Nephron progenitor cell (in vitro differentiated cells): ENCODE results near the gene POU5F1.

Source experiments
- DNase-seq: peaks from one replicate; pipeline ENCODE4 v3.0.0; 2021
- H3K27ac Mint-ChIP-seq: 2 replicates; pipeline ENCODE4 v1.8.0; 2021; ENCODE audit warnings: mild to moderate bottlenecking, moderate library complexity, mixed read lengths
- H3K27me3 Mint-ChIP-seq: 2 replicates; pipeline ENCODE4 v1.8.0; 2021; ENCODE audit warnings: mild to moderate bottlenecking, low read depth, mixed read lengths; ENCODE audit not compliant: poor library complexity
- H3K36me3 Mint-ChIP-seq: 2 replicates; pipeline ENCODE4 v1.8.0; 2021; ENCODE audit warnings: low read depth, mixed read lengths
- H3K4me1 Mint-ChIP-seq: 2 replicates; pipeline ENCODE4 v1.8.0; 2021; ENCODE audit warnings: mixed read lengths
- H3K4me3 Mint-ChIP-seq: 2 replicates; pipeline ENCODE4 v1.8.0; 2021; ENCODE audit warnings: mild to moderate bottlenecking, moderate library complexity, mixed read lengths
- H3K9me3 Mint-ChIP-seq: 2 replicates; pipeline ENCODE4 v1.8.0; 2021; ENCODE audit warnings: mild to moderate bottlenecking, moderate library complexity, mixed read lengths
- TF ChIP-seq, protein P1 (sequence below): fragments of 200-600 bp; sonication (generic); IDR thresholded peaks from 2 replicates; pipeline ENCODE4 v1.5.0; 2021; ENCODE audit warnings: antibody characterized with exemption

Gene POU5F1

DNA sequence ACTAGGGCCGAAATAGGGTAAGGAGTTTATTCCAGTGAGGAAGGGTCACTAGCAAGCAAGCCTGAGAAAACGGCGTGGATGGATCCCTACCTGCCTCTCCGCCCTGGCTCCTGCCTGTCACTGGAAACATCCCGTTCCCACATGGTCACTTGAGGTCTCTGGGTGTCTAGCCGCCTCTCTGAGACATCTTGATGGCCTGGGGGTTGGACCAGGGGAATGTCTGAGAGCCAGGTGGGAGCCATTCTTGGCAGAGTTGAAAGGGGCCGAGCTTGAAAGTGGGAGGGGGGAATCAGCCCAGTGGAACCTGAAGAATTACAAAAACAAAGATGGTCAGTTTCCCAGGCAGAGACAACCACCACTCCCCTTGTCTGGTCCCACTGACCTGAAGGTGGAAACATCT lies 13.8 kb downstream of the POU5F1 start:
- Mint-ChIP-seq H3K27me3 (peaks cover 4% of the 10 kb centered on the region), H3K4me1 (peaks cover 69% of the 10 kb centered on the region), H3K36me3 (peaks cover 26% of the 10 kb centered on the region), H3K27ac (peak overlapping the region; percentile 39), H3K4me3 (peak overlapping the region; percentile 96), H3K9me3 (no peaks in the 10 kb centered on the region)
- TF ChIP-seq, protein P1, sequence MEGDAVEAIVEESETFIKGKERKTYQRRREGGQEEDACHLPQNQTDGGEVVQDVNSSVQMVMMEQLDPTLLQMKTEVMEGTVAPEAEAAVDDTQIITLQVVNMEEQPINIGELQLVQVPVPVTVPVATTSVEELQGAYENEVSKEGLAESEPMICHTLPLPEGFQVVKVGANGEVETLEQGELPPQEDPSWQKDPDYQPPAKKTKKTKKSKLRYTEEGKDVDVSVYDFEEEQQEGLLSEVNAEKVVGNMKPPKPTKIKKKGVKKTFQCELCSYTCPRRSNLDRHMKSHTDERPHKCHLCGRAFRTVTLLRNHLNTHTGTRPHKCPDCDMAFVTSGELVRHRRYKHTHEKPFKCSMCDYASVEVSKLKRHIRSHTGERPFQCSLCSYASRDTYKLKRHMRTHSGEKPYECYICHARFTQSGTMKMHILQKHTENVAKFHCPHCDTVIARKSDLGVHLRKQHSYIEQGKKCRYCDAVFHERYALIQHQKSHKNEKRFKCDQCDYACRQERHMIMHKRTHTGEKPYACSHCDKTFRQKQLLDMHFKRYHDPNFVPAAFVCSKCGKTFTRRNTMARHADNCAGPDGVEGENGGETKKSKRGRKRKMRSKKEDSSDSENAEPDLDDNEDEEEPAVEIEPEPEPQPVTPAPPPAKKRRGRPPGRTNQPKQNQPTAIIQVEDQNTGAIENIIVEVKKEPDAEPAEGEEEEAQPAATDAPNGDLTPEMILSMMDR = no peak
- no peak for DNase-seq

- no peak overlapping the region for H3K27ac Mint-ChIP-seq
- H3K4me3 Mint-ChIP-seq = no peak overlapping the region
- H3K36me3 Mint-ChIP-seq = peaks cover 39% of the 10 kb centered on the region
- H3K4me1 Mint-ChIP-seq = peaks cover 75% of the 10 kb centered on the region
- no peaks in the 10 kb centered on the region for H3K9me3 Mint-ChIP-seq
- peaks cover 8% of the 10 kb centered on the region for H3K27me3 Mint-ChIP-seq
- TF ChIP-seq, protein P1 = no peak
- DNase-seq = no peak
Measured at GRCh38 chr6:31154436-31154835, 16.0 kb downstream of the POU5F1 start.

DNA sequence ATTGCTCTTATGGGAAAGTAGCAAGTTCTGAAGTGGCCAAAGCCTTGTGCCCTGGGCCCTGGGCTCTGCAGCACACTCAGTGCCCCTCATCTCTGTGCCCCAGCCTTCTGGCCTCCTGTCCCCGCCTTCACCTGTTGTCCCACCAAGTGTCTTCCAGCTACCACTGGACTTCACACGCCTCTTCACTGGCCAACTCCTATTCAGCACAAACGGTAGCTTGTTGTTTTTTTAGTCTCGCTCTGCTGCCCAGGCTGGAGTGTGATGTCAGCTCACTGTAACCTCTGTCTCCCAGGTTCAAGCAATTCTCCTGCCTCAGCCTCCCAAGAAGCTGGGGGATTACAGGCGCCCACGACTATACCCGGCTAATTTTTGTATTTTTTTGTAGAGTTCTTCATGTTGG lies 17.7 kb downstream of the POU5F1 start:
- H3K27me3 Mint-ChIP-seq = peaks cover 6% of the 10 kb centered on the region
- H3K9me3 Mint-ChIP-seq = no peaks in the 10 kb centered on the region
- H3K4me1 Mint-ChIP-seq = peaks cover 62% of the 10 kb centered on the region
- peak overlapping the region; percentile 37 for H3K4me3 Mint-ChIP-seq
- peak overlapping the region; percentile 83 for H3K27ac Mint-ChIP-seq
- TF ChIP-seq, protein P1 = no peak
- H3K36me3 Mint-ChIP-seq = peaks cover 39% of the 10 kb centered on the region
- DNase-seq = peak; percentile 18

DNA sequence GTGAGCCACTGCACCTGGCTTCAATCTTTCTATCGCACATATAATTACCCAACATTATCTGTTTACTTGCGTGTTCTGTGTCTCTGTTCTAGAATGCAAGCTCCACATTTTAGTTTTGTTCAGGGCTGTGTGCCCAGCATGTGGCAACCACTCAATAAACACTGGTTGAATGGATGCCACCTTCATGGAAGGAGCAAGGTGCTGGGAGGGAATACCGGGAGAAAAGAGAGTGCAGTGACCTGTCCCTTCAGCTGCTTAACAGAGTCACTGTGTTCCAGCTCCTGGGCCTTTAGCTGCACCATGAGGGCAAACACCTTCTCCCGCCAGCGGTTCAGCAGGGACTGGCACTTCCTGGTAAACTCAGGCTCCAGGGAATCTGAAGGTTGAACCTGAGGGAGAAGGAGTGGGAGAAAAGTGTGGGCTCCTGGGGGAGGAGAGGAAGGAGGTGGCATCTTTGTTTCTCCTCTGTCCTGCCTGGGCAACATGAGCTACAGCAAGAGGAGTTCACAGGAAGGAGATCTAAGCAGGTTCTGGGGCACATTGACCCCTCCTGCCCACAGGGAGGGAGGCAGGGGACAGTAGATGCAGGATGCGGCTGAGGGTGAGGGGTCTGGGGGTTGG lies 20.5 kb downstream of the POU5F1 start:
- Mint-ChIP-seq H3K4me3 (no peak overlapping the region), H3K27me3 (peaks cover 13% of the 10 kb centered on the region), H3K27ac (no peak overlapping the region), H3K4me1 (peaks cover 40% of the 10 kb centered on the region), H3K9me3 (no peaks in the 10 kb centered on the region), H3K36me3 (peaks cover 40% of the 10 kb centered on the region)
- no peak for DNase-seq
- TF ChIP-seq, protein P1 = no peak

GRCh38 chr6:31145386-31145785 lies 25.1 kb downstream of the POU5F1 start:
- H3K4me3 Mint-ChIP-seq = no peak overlapping the region
- no peaks in the 10 kb centered on the region for H3K9me3 Mint-ChIP-seq
- peaks cover 27% of the 10 kb centered on the region for H3K4me1 Mint-ChIP-seq
- DNase-seq = no peak
- TF ChIP-seq, protein P1 = no peak
- H3K36me3 Mint-ChIP-seq = peaks cover 21% of the 10 kb centered on the region
- peaks cover 13% of the 10 kb centered on the region for H3K27me3 Mint-ChIP-seq
- H3K27ac Mint-ChIP-seq = no peak overlapping the region

DNA sequence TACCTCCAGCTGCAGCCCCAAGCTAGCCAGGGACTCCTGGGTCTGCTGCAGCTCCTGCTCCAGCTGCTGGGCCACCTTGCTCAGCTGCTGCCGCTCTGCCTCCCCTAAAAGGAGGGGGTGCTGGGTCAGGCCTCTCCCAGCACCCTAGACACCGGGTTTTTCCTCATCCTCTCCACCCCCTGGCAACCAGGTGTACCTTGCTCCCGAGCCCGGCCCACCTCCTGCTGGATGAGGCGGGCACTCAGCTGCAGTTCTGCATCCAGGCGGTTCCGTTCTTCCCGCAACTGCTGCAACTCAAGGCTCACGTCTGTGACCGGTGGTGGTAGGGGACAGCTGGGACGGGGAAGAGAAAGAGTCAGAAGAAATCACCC lies 25.5 kb downstream of the POU5F1 start:
- no peak overlapping the region for H3K27ac Mint-ChIP-seq
- peaks cover 26% of the 10 kb centered on the region for H3K4me1 Mint-ChIP-seq
- H3K27me3 Mint-ChIP-seq = peaks cover 13% of the 10 kb centered on the region
- no peaks in the 10 kb centered on the region for H3K9me3 Mint-ChIP-seq
- no peak for DNase-seq
- no peak overlapping the region for H3K4me3 Mint-ChIP-seq
- TF ChIP-seq, protein P1 = no peak
- peaks cover 21% of the 10 kb centered on the region for H3K36me3 Mint-ChIP-seq
